Cardiac fibroblast (primary cell): ENCODE data around the gene USP40.

ENCODE experiments used
- DNase-seq, 2 donors: peaks; one replicate each; pipeline versions ENCODE4 v3.0.0 to v3.0.0-alpha.2; 2010; ENCODE audit warnings: low read depth in 2 of 2
- H3K4me3 ChIP-seq, 2 donors: replicated peaks in 1 of 2; 1 replicate in 1 of 2; 2 replicates in 1 of 2; pipeline ENCODE4 v1.5.1; 2011; ENCODE audit warnings: low read depth in 2 of 2, low read length in 2 of 2, mild to moderate bottlenecking in 2 of 2, moderate library complexity in 1 of 2
- CTCF ChIP-seq: IDR thresholded peaks from one replicate; pipeline ENCODE4 v1.5.1; 2011; ENCODE audit warnings: low read depth, mild to moderate bottlenecking, low read length, inconsistent platforms

USP40 gene

GRCh38 chr2:233460726-233461441 lies 105.7 kb downstream of the USP40 start:
- no peak for TF ChIP-seq CTCF
- no peak for DNase-seq
- no peak overlapping the region for H3K4me3 ChIP-seq

GRCh38 chr2:233459426-233459825 lies 107.2 kb downstream of the USP40 start:
- H3K4me3 ChIP-seq = no peak overlapping the region
- no peak for DNase-seq
- TF ChIP-seq CTCF = no peak

GRCh38 chr2:233458826-233459225 lies 107.8 kb downstream of the USP40 start:
- no peak for DNase-seq
- no peak overlapping the region for H3K4me3 ChIP-seq
- TF ChIP-seq CTCF = no peak

- no peak for DNase-seq
- H3K4me3 ChIP-seq = no peak overlapping the region
- TF ChIP-seq CTCF = no peak
Observed at GRCh38 chr2:233458031-233458610, 108.5 kb downstream of the USP40 start.

- no peak for DNase-seq
- no peak overlapping the region for H3K4me3 ChIP-seq
- TF ChIP-seq CTCF = no peak
Observed at GRCh38 chr2:233457356-233457755, 109.2 kb downstream of the USP40 start.

GRCh38 chr2:233456934-233457333 lies 109.6 kb downstream of the USP40 start:
- TF ChIP-seq CTCF = no peak
- no peak overlapping the region for H3K4me3 ChIP-seq
- DNase-seq = no peak

- no peak for TF ChIP-seq CTCF
- no peak overlapping the region for H3K4me3 ChIP-seq
- no peak for DNase-seq
Observed at GRCh38 chr2:233456111-233456510, 110.5 kb downstream of the USP40 start.
